ENCODE results near the gene ADAT1.

The ADAT1 gene

GRCh38 chr16:75555213-75555706 is 67.8 kb downstream of the ADAT1 start:
- no peak for TF ChIP-seq ZFX (IDR thresholded peaks at IDR 0.05; ENCODE audit: borderline replicate concordance)
- TF ChIP-seq, protein P1, sequence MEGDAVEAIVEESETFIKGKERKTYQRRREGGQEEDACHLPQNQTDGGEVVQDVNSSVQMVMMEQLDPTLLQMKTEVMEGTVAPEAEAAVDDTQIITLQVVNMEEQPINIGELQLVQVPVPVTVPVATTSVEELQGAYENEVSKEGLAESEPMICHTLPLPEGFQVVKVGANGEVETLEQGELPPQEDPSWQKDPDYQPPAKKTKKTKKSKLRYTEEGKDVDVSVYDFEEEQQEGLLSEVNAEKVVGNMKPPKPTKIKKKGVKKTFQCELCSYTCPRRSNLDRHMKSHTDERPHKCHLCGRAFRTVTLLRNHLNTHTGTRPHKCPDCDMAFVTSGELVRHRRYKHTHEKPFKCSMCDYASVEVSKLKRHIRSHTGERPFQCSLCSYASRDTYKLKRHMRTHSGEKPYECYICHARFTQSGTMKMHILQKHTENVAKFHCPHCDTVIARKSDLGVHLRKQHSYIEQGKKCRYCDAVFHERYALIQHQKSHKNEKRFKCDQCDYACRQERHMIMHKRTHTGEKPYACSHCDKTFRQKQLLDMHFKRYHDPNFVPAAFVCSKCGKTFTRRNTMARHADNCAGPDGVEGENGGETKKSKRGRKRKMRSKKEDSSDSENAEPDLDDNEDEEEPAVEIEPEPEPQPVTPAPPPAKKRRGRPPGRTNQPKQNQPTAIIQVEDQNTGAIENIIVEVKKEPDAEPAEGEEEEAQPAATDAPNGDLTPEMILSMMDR (IDR thresholded peaks at IDR 0.05): no peak
- peak overlapping the region; percentile 86 for H3K27ac ChIP-seq

- H3K27ac ChIP-seq: no peak overlapping the region
- no peak for TF ChIP-seq ZFX (IDR thresholded peaks at IDR 0.05; ENCODE audit: borderline replicate concordance)
- TF ChIP-seq, protein P1 (IDR thresholded peaks at IDR 0.05): no peak
Observed at GRCh38 chr16:75552951-75553350, 70.1 kb downstream of the ADAT1 start.

DNA sequence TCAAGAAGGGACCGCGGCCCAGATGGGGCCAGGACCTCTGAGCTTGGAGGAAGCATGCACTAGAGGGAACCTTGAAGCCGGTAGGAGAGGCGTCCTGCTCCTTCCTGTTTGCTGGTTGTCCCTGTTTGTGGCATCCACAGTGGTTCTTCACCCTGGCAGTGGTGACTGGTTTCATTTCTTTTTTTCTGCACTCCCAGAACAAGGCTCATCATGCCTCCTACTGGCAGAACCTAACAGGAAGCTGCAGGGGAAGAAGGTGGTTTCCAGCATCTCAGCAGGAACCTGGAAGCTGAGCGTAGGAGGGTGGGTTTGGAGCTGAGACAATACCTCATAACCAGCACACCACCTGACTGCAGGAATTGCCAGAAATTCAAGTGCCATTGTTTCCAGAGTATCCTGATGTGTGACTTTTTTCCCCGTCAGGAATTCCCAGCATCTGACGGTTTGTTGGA is 72.8 kb downstream of the ADAT1 start:
- H3K27ac ChIP-seq: no peak overlapping the region
- TF ChIP-seq, protein P1 (IDR thresholded peaks at IDR 0.05): peak; percentile 25; the same call in 1 of the 2 replicates
- TF ChIP-seq ZFX (IDR thresholded peaks at IDR 0.05; ENCODE audit: borderline replicate concordance): no peak

Measured in 22Rv1 (cell line).